ENCODE data around the gene RNH1. TPM values are rescaled to one million over a fixed set of nuclear protein-coding genes. Genes with fewer than 3 reads are reported as not detected.
A peak's percentile ranks its signal among the peaks of the same experiment; 100 is the strongest.
"Not testable (repeated sequence)": the region's sequence is repeated elsewhere in the genome, so short reads cannot be mapped to it uniquely, and the experiment has no call there.

The RNH1 gene
- total RNA-seq, 1 experiment from 2014 or later, result 104 TPM

DNA sequence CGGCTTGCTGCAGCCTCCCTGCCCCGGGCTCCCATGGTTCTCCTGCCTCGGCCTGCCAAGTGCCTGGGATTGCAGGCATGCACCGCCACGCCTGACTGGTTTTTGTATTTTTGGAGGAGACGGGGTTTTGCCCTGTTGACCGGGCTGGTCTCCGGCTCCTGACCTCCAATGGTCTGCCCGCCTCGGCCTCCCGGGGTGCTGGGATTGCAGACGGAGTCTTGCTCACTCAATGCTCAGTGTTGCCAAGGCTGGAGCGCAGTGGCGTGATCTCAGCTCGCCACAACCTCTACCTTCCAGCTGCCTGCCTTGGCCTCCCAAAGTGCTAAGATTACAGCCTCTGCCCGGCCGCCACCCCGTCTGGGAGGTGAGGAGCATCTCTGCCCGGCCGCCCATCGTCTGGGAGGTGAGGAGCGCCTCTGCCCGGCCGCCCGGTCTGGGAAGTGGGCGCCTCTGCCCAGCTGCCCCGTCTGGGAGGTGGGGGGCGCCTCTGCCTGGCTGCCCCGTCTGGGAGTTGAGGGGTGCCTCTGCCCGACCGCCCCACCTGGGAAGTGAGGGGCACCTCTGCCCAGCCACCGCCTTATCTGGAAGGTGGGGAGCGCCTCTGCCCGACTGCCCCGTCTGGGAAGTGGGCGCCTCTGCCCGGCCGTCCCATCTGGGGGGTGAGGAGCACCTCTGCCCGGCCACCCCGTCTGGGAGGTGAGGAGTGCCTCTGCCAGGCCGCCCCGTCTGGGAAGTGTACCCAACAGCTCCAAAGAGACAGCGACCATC is 10.1 kb upstream of the RNH1 start:
- H3K27me3 ChIP-seq (ENCODE audit: control insufficient read depth, insufficient read depth, low read length); DNase-seq; H3K36me3 ChIP-seq (replicated peaks; ENCODE audit: control insufficient read depth, insufficient read depth, low read length); H3K4me3 ChIP-seq (ENCODE audit: insufficient read depth, low read depth, low read length): not testable (repeated sequence)

DNA sequence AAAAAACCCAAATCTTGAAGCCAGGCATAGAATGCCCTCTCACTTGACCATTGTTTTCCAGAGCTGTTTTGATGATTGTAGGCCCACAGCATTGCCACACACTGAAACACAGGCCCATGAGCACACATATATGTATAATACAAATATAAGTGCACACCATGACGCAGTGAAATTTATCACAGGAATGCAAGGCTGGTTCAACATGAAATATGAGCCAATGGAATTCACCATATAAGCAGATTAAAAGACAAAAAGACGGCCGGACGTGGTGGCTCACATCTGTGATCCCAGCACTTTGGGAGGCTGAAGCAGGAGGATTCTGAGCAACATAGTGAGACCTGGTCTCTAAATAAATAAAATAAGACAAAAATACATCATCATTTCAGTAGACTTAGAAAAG is 9.4 kb upstream of the RNH1 start:
- Histone ChIP-seq H3K36me3 (replicated peaks; ENCODE audit: control insufficient read depth, insufficient read depth, low read length) (no peaks in the 10 kb centered on the region), H3K27me3 (ENCODE audit: control insufficient read depth, insufficient read depth, low read length) (no peaks in the 10 kb centered on the region), H3K4me3 (ENCODE audit: insufficient read depth, low read depth, low read length) (no peak overlapping the region)
- no peak for DNase-seq

- H3K36me3 ChIP-seq (replicated peaks; ENCODE audit: control insufficient read depth, insufficient read depth, low read length), result no peaks in the 10 kb centered on the region
- H3K27me3 ChIP-seq (ENCODE audit: control insufficient read depth, insufficient read depth, low read length), result no peaks in the 10 kb centered on the region
- no peak overlapping the region for H3K4me3 ChIP-seq (ENCODE audit: insufficient read depth, low read depth, low read length)
These were observed 8.1 kb upstream of the RNH1 start for GRCh38 chr11:515131-515530.

GRCh38 chr11:514606-515005 is 7.6 kb upstream of the RNH1 start:
- H3K4me3 ChIP-seq (ENCODE audit: insufficient read depth, low read depth, low read length), result no peak overlapping the region
- H3K27me3 ChIP-seq (ENCODE audit: control insufficient read depth, insufficient read depth, low read length), result no peaks in the 10 kb centered on the region
- no peak for DNase-seq
- H3K36me3 ChIP-seq (replicated peaks; ENCODE audit: control insufficient read depth, insufficient read depth, low read length), result peaks cover 2% of the 10 kb centered on the region

More at GRCh38 chr11:515131-515530, 8.1 kb upstream of the RNH1 start:
- no peak for DNase-seq

GRCh38 chr11:512761-513595 is 5.9 kb upstream of the RNH1 start:
- Histone ChIP-seq H3K36me3 (replicated peaks; ENCODE audit: control insufficient read depth, insufficient read depth, low read length) (peaks cover 2% of the 10 kb centered on the region), H3K27me3 (ENCODE audit: control insufficient read depth, insufficient read depth, low read length) (no peaks in the 10 kb centered on the region), H3K4me3 (ENCODE audit: insufficient read depth, low read depth, low read length) (no peak overlapping the region)
- DNase-seq, result no peak

DNA sequence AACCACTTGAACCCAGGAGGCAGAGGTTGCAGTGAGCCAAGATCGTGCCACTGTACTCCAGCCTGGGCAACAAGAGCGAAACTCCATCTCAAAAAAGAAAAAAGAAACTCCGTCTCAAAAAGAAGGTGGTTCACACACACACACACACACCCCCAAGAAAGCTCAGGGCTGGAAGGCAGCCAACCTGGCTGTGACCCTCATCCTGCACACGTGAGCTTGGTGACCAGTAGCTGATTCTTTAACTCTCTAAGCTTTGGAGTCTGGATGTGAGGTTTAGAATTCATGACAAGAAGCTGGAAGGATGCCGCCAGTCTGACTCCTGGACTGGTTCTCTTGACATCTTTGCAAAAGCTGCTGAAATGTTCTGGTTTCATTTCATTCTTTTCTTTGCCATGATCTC is 1.9 kb upstream of the RNH1 start:
- Histone ChIP-seq H3K4me3 (ENCODE audit: insufficient read depth, low read depth, low read length) (no peak overlapping the region), H3K36me3 (replicated peaks; ENCODE audit: control insufficient read depth, insufficient read depth, low read length) (peaks cover 2% of the 10 kb centered on the region), H3K27me3 (ENCODE audit: control insufficient read depth, insufficient read depth, low read length) (no peaks in the 10 kb centered on the region)
- no peak for DNase-seq

GRCh38 chr11:507727-508515 is 879 bp upstream of the RNH1 start:
- Histone ChIP-seq H3K4me3 (ENCODE audit: insufficient read depth, low read depth, low read length) (peak overlapping the region; percentile 76), H3K27me3 (ENCODE audit: control insufficient read depth, insufficient read depth, low read length) (no peaks in the 10 kb centered on the region), H3K36me3 (replicated peaks; ENCODE audit: control insufficient read depth, insufficient read depth, low read length) (peaks cover 2% of the 10 kb centered on the region)
- DNase-seq, result no peak

GRCh38 chr11:506238-506994 is 626 bp downstream of the RNH1 start:
- Histone ChIP-seq H3K27me3 (ENCODE audit: control insufficient read depth, insufficient read depth, low read length) (no peaks in the 10 kb centered on the region), H3K4me3 (ENCODE audit: insufficient read depth, low read depth, low read length) (peak overlapping the region; percentile 94), H3K36me3 (replicated peaks; ENCODE audit: control insufficient read depth, insufficient read depth, low read length) (peaks cover 2% of the 10 kb centered on the region)
- peak; percentile 100 for DNase-seq

- no peak overlapping the region for H3K4me3 ChIP-seq (ENCODE audit: insufficient read depth, low read depth, low read length)
- no peak for DNase-seq
- H3K27me3 ChIP-seq (ENCODE audit: control insufficient read depth, insufficient read depth, low read length), result no peaks in the 10 kb centered on the region
- H3K36me3 ChIP-seq (replicated peaks; ENCODE audit: control insufficient read depth, insufficient read depth, low read length), result peaks cover 4% of the 10 kb centered on the region
These were observed 2.1 kb downstream of the RNH1 start for GRCh38 chr11:504994-505344.

DNA sequence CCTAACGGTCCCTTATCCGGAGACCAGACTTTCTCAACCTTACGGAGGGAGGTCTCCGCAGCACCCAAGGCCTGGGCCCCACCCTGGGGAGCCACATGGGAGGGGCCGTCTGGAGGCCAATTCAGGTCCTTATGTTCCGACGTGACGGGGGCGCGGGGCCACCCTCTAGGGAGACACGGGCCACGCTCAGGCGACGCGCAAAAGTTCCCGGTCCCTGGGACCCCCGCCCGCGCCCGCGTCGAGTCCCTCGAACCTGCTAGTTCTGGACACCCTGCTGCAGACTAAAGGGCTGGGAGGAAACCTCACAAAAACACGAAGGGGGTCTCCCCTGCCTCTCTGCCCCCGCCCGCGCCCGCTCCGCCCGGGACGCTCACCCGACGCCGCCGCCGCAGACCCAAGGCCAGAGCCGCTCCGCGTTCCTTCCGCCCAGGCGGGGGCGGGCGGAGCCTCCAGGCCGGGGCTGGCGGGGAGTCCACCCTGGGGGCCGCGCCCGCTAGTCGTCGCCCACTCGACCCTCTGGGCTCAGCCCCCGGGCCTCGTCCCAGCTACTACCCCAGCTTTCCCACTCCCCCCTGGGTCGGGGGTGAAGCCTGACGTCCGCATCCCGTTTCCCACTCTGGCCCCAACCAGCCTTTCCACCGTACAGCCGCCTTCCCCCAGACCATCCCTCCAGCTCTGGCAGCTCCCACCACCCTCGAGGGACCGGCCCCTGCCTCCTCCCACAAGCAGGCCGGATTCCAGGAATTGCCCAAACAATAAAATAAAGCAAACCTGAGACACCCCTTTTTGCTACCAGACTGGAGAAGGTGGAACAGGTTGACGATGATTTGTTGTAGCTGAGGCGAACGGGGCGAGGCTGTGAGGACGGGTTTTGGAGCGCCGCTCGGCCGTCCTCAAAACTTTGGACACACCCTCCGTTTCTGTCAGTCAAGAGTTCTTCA is 2.7 kb downstream of the RNH1 start:
- peaks cover 5% of the 10 kb centered on the region for H3K36me3 ChIP-seq (replicated peaks; ENCODE audit: control insufficient read depth, insufficient read depth, low read length)
- no peaks in the 10 kb centered on the region for H3K27me3 ChIP-seq (ENCODE audit: control insufficient read depth, insufficient read depth, low read length)
- no peak overlapping the region; the same call in 1 of the 2 replicates for H3K4me3 ChIP-seq (ENCODE audit: insufficient read depth, low read depth, low read length)
- DNase-seq, result peak; percentile 73

- Histone ChIP-seq H3K4me3 (ENCODE audit: insufficient read depth, low read depth, low read length) (no peak overlapping the region), H3K27me3 (ENCODE audit: control insufficient read depth, insufficient read depth, low read length) (no peaks in the 10 kb centered on the region), H3K36me3 (replicated peaks; ENCODE audit: control insufficient read depth, insufficient read depth, low read length) (peaks cover 8% of the 10 kb centered on the region)
- no peak for DNase-seq
These were observed 3.7 kb downstream of the RNH1 start for GRCh38 chr11:503179-503981.

DNA sequence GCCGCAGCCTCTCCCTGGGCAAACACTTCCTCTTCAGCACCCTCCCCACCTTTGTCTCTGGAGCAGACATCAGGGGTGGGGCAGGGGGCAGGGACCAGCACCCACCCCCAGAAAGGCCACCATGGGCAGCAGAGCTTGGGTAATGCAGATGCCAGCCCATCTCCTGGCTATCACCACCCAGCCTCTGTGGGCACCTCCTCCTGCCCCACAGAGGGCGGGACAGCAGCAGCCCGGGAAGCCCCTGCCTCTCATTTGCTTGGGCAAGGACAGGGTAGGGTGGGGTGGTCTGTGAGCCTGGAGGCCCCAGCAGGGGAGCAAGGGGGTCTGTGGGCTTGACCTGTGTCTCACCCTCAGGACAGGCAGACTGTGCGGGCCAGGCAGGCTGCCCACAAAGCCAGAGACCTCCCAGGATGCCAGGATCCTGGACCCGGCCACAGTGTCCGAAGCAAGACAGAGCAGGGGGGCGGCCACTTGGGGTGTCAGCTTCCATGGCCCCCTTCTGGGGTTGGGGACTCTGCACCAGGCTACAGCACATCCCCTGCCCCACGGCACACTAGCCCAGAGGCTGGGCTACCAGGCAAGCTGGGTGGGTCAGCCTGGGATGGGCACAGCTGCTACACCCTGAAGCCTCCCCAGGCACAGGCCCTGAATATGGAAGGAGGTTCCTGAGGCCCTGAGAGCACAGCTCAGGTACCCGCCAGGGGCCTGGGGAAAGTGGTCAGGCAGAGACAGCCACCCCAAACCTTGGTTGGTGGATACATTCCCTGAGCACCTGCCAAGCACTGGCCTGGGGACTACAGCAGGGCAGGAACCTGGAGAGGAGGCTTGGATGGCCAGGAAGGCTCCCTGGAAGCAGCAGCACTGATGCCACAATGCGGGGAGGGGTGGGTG is 4.5 kb downstream of the RNH1 start:
- H3K36me3 ChIP-seq (replicated peaks; ENCODE audit: control insufficient read depth, insufficient read depth, low read length), result peaks cover 13% of the 10 kb centered on the region
- H3K4me3 ChIP-seq (ENCODE audit: insufficient read depth, low read depth, low read length), result no peak overlapping the region
- H3K27me3 ChIP-seq (ENCODE audit: control insufficient read depth, insufficient read depth, low read length), result no peaks in the 10 kb centered on the region
- DNase-seq, result peak; percentile 58
